Uterus (tissue), 2 donors: ENCODE data around the gene DXO.

Experiments
- CTCF ChIP-seq, 4 experiments: fragments of 200-600 bp in 2 of 4; fragments of 450-650 bp in 2 of 4; sonication (generic) in 2 of 4; IDR thresholded peaks; one replicate each; pipeline ENCODE4 v1.5.1; 2016 to 2019; ENCODE audit warnings: antibody characterized with exemption in 4 of 4, mild to moderate bottlenecking in 2 of 4, moderate library complexity in 1 of 4
- POLR2A ChIP-seq, 2 donors: fragments of 450-650 bp; IDR thresholded peaks; one replicate each; pipeline ENCODE4 v1.6.1; 2016; ENCODE audit warnings: antibody characterized with exemption in 2 of 2, mild to moderate bottlenecking in 1 of 2, moderate library complexity in 1 of 2

- TF ChIP-seq CTCF (IDR thresholded peaks at IDR 0.05) (no peak), POLR2A (IDR thresholded peaks at IDR 0.05) (no peak)
Measured at GRCh38 chr6:31933537-31933936, 38.4 kb downstream of the DXO start.
